Ovary (tissue), 9 donors: ENCODE results near the gene PLK4. TPM values are rescaled to one million over a fixed set of nuclear protein-coding genes. Genes with fewer than 3 reads are reported as not detected.
"Not testable (repeated sequence)": the region's sequence is repeated elsewhere in the genome, so short reads cannot be mapped to it uniquely, and the experiment has no call there.

Experiments used
- DNase-seq, 5 donors: peaks; one replicate each; pipeline ENCODE4 v3.0.0-alpha.2; 2019 to 2020
- H3K27ac ChIP-seq, 2 donors: fragments of 200-600 bp; one replicate each; pipeline versions ENCODE4 v1.5.1 to v1.8.0; 2019 to 2022
- H3K27me3 ChIP-seq: fragments of 200-600 bp; one replicate; pipeline ENCODE4 v1.8.0; 2022
- H3K36me3 ChIP-seq: fragments of 200-600 bp; sonication (generic); one replicate; pipeline ENCODE4 v1.5.1; 2019
- H3K4me1 ChIP-seq: one replicate; pipeline ENCODE4 v1.8.1; 2013; ENCODE audit warnings: mild to moderate bottlenecking, moderate library complexity; ENCODE audit not compliant: insufficient read depth
- H3K4me3 ChIP-seq: fragments of 200-600 bp; sonication (generic); one replicate; pipeline ENCODE4 v1.5.1; 2017
- H3K9me3 ChIP-seq, 2 donors: fragments of 200-600 bp in 1 of 2; sonication (generic) in 1 of 2; one replicate each; pipeline versions ENCODE4 v1.5.1 to v1.8.1; 2013 to 2019; ENCODE audit warnings: mild to moderate bottlenecking in 1 of 2, moderate library complexity in 1 of 2
- EP300 ChIP-seq: sonication (generic); formaldehyde crosslinking; IDR thresholded peaks from one replicate; pipeline ENCODE4 v1.6.1; 2017; ENCODE audit warnings: antibody characterized with exemption
- POLR2A ChIP-seq: fragments of 450-650 bp; IDR thresholded peaks from one replicate; pipeline ENCODE4 v1.6.1; 2017; ENCODE audit warnings: antibody characterized with exemption, mild to moderate bottlenecking, moderate library complexity
- whole genome bisulfite sequencing, 3 donors: extraction: QIAGEN DNeasy Blood & Tissue Kit in 1 of 3; methylation state at CpG; one replicate each; pipeline versions ENCODE4 v1.1.5 to v1.1.7; 2013 to 2017; 5-methylcytosine and 5-hydroxymethylcytosine counted together
- intact Hi-C, 4 donors: fragments of 100-400 bp; cut with DNase I; formaldehyde crosslinking; loops; one replicate each; pipeline versions ENCODE4 v1.11.0 to v1.15.1; 2022 to 2023
- polyA plus RNA-seq, 2 donors: library from polyadenylated mRNA; stranded (reverse); fragments of 200-250 nt in 1 of 2; fragments of 350-450 nt in 1 of 2; fragmentation: Illumina TruSeq in 1 of 2; extraction: RNeasy Lipid Tissue Mini Kit (QIAGEN cat#74804) in 1 of 2; gene quantifications; one replicate each; pipeline ENCODE4 v1.2.3, GENCODE V29; 2013 to 2014
- total RNA-seq, 7 donors: library from RNA; depleted of rRNA in 2 of 7; stranded (reverse); fragments of >200 nt in 2 of 7; fragmentation: NEBNext Ultra II Directional in 3 of 7; extraction: Animal tissue kit (Norgen Biotek cat#: 25700) in 3 of 7; gene quantifications; one replicate each; pipeline versions ENCODE4 v1.1.0 to v1.2.4, GENCODE V29; 2016 to 2023
- TF ChIP-seq, protein P1 (sequence below), 3 donors: fragments of 450-650 bp in 2 of 3; fragments of 200-600 bp in 1 of 3; IDR thresholded peaks; one replicate each; pipeline versions ENCODE4 v1.5.1 to v1.8.0; 2016 to 2022; ENCODE audit warnings: antibody characterized with exemption in 3 of 3, mild to moderate bottlenecking in 1 of 3
- donor health status: DM: no; HTN: no; CAD: no; lungs with moderate emphysema.
- donor health status: DM: no; HTN: no; CAD: no.
- donor health status: Bipolar disorder and iron deficiency.
- donor health status: DM: yes; HTN: yes; CAD: no.
- donor health status: DM: no; HTN: no; CAD: no.
- donor health status: DM: yes; HTN: yes; CAD: no.

Gene PLK4
- total and polyA plus RNA-seq, 9 donors = 0.48 to 4.4 (median 1.8) TPM

DNA sequence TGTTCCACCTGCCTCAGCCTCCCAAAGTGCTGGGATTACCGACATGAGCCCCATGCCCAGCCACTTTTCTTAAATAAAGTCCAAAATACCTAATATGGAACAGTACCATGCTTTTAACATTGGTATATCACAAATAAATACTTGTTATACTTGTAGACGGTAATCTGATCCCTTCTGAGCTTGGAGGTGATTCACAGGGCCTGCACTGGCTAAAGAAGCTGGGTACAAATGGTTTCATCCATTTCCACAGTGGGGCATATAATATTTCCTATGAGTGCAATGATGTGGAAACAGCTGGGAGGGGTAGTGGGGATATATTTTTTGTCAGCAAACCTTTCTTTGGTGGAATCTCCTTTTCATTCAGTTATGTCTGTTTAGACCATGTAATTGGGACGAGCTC, 35.8 kb downstream of the PLK4 start:
- H3K4me1 ChIP-seq = no peaks in the 10 kb centered on the region
- H3K4me3 ChIP-seq = no peak overlapping the region
- WGBS, 3 donors = 91 to 96% (median 95%) methylated on average over 3 of the region's 3 CpGs
- H3K27me3 ChIP-seq = no peaks in the 10 kb centered on the region
- H3K27ac ChIP-seq = no peak overlapping the region
- no peaks in the 10 kb centered on the region for H3K9me3 ChIP-seq
- no peak for TF ChIP-seq EP300
- no peak for TF ChIP-seq POLR2A
- TF ChIP-seq, protein P1, sequence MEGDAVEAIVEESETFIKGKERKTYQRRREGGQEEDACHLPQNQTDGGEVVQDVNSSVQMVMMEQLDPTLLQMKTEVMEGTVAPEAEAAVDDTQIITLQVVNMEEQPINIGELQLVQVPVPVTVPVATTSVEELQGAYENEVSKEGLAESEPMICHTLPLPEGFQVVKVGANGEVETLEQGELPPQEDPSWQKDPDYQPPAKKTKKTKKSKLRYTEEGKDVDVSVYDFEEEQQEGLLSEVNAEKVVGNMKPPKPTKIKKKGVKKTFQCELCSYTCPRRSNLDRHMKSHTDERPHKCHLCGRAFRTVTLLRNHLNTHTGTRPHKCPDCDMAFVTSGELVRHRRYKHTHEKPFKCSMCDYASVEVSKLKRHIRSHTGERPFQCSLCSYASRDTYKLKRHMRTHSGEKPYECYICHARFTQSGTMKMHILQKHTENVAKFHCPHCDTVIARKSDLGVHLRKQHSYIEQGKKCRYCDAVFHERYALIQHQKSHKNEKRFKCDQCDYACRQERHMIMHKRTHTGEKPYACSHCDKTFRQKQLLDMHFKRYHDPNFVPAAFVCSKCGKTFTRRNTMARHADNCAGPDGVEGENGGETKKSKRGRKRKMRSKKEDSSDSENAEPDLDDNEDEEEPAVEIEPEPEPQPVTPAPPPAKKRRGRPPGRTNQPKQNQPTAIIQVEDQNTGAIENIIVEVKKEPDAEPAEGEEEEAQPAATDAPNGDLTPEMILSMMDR (IDR thresholded peaks at IDR 0.05) = no peak
- no peaks in the 10 kb centered on the region for H3K36me3 ChIP-seq
- intact Hi-C loops = no loop called here
- no peak for DNase-seq

- DNase-seq = no peak
Measured at GRCh38 chr4:127917151-127917550, 36.5 kb downstream of the PLK4 start.

DNA sequence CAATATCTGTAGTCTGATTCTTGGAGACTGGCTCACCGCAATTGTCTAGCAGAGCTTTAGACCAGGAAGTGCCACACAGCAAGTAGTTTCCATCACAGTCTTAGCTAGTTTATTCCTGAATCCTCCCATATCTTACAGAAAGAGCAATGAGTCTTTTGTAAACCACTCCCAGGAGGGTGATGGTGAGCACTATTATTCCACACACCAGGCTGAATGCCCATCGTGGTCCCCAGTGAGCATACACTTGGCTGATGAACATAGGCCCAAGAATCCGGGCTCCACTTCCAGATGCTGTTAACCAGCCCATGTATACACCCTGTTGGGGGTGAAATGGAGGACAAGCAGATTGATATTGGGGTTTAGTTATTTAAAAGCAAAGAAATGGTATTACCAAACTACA, 39.8 kb downstream of the PLK4 start:
- H3K36me3 ChIP-seq = no peaks in the 10 kb centered on the region
- no peaks in the 10 kb centered on the region for H3K4me1 ChIP-seq
- H3K9me3 ChIP-seq = no peaks in the 10 kb centered on the region
- no peak for DNase-seq
- no peak for TF ChIP-seq POLR2A
- TF ChIP-seq, protein P1 (IDR thresholded peaks at IDR 0.05) = no peak
- no peak for TF ChIP-seq EP300
- 94 to 95% (median 95%) methylated on average over 3 of the region's 3 CpGs for WGBS, 3 donors
- H3K27ac ChIP-seq = no peak overlapping the region
- no peak overlapping the region for H3K4me3 ChIP-seq
- H3K27me3 ChIP-seq = no peaks in the 10 kb centered on the region
- intact Hi-C loops = no loop called here

More at GRCh38 chr4:127917151-127917550, 36.5 kb downstream of the PLK4 start:
- H3K4me1 ChIP-seq = no peaks in the 10 kb centered on the region
- H3K36me3 ChIP-seq = no peaks in the 10 kb centered on the region
- no peak overlapping the region for H3K4me3 ChIP-seq
- no peaks in the 10 kb centered on the region for H3K9me3 ChIP-seq
- intact Hi-C loops = no loop called here
- H3K27me3 ChIP-seq = no peaks in the 10 kb centered on the region
- TF ChIP-seq EP300 = no peak
- no peak for TF ChIP-seq POLR2A
- TF ChIP-seq, protein P1 (IDR thresholded peaks at IDR 0.05) = no peak
- H3K27ac ChIP-seq = no peak overlapping the region

DNA sequence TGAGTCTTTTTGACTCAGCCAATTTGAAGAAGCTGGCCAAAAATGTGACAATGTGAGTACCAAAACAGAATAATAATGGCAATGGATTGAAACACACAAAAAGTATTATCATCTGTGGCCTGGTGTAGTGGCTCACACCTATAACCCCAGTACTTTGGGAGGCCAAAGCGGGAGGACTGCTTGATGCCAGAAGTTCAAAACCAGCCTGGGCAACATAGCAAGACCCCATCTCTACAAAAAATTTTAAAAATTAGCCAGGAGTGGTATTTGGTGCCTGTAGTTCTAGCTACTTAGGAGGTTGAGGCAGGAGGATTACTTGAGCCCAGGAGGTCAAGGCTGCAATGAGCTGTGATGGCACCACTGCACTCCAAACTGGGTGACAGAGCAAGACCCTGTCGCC, 41.5 kb downstream of the PLK4 start:
- intact Hi-C loops = no loop called here
- no peaks in the 10 kb centered on the region for H3K36me3 ChIP-seq

GRCh38 chr4:127925720-127926119, 45.0 kb downstream of the PLK4 start:
- DNase-seq, H3K9me3 ChIP-seq, H3K27me3 ChIP-seq, H3K27ac ChIP-seq, H3K4me3 ChIP-seq, H3K36me3 ChIP-seq, H3K4me1 ChIP-seq, intact Hi-C loops: not testable (repeated sequence)
- WGBS, 3 donors = 98 to 100% (median 98%) methylated on average over 2 of the region's 2 CpGs

More for the DNA sequence above, 41.5 kb downstream of the PLK4 start:
- Histone ChIP-seq H3K27ac (no peak overlapping the region), H3K4me3 (no peak overlapping the region), H3K4me1 (no peaks in the 10 kb centered on the region), H3K27me3 (no peaks in the 10 kb centered on the region), H3K9me3 (no peaks in the 10 kb centered on the region)
- WGBS, 3 donors = 95 to 100% (median 98%) methylated on average over 2 of the region's 2 CpGs
- no peak for DNase-seq
- TF ChIP-seq, protein P1 (IDR thresholded peaks at IDR 0.05) = no peak
- TF ChIP-seq POLR2A (no peak), EP300 (no peak)
